Mammary epithelial cell (primary cell): ENCODE measurements around the gene GRM8.

ENCODE experiments used
- EZH2 ChIP-seq: IDR thresholded peaks from 2 replicates; pipeline ENCODE4 v1.6.1; 2012; ENCODE audit warnings: low read length, inconsistent platforms, borderline replicate concordance
- TF ChIP-seq, protein P1 (sequence below), 2 donors: IDR thresholded peaks in 1 of 2; conservative IDR thresholded peaks in 1 of 2; 2 replicates each; pipeline ENCODE4 v1.5.1; 2011 to 2012; ENCODE audit warnings: inconsistent platforms in 2 of 2, low read length in 2 of 2, mild to moderate bottlenecking in 2 of 2, control low read depth in 1 of 2, low read depth in 1 of 2; ENCODE audit not compliant: insufficient read depth in 1 of 2; ENCODE audit errors: extremely low read depth in 1 of 2

GRCh38 chr7:126801733-126802132 lies 451.0 kb downstream of the GRM8 start:
- TF ChIP-seq, protein P1, sequence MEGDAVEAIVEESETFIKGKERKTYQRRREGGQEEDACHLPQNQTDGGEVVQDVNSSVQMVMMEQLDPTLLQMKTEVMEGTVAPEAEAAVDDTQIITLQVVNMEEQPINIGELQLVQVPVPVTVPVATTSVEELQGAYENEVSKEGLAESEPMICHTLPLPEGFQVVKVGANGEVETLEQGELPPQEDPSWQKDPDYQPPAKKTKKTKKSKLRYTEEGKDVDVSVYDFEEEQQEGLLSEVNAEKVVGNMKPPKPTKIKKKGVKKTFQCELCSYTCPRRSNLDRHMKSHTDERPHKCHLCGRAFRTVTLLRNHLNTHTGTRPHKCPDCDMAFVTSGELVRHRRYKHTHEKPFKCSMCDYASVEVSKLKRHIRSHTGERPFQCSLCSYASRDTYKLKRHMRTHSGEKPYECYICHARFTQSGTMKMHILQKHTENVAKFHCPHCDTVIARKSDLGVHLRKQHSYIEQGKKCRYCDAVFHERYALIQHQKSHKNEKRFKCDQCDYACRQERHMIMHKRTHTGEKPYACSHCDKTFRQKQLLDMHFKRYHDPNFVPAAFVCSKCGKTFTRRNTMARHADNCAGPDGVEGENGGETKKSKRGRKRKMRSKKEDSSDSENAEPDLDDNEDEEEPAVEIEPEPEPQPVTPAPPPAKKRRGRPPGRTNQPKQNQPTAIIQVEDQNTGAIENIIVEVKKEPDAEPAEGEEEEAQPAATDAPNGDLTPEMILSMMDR (conservative IDR thresholded peaks at IDR 0.05 in 1 of 2, IDR thresholded peaks at IDR 0.05 in 1 of 2; ENCODE audit: extremely low read depth in 1 of 2, insufficient read depth in 1 of 2, low read depth in 1 of 2, low read length in 2 of 2): no peak
- no peak for TF ChIP-seq EZH2
